HepG2 (cell line): Measurements from ENCODE around the gene RASA2. TPM values are rescaled to one million over a fixed set of nuclear protein-coding genes. Genes with fewer than 3 reads are reported as not detected.
A peak's percentile ranks its signal among the peaks of the same experiment; 100 is the strongest.

Experiments
- ARHGAP35 ChIP-seq: sonication (generic); formaldehyde crosslinking; IDR thresholded peaks from 2 replicates; pipeline ENCODE4 v1.9.0; 2022; ENCODE audit warnings: mild to moderate bottlenecking, inconsistent platforms, moderate library complexity, missing genetic modification reagents, borderline replicate concordance
- ELF1 ChIP-seq: sonication (generic); formaldehyde crosslinking; IDR thresholded peaks from 2 replicates; pipeline ENCODE4 v1.4.0; 2020; ENCODE audit warnings: missing genetic modification reagents
- EP300 ChIP-seq, 3 experiments: sonication (generic) in 1 of 3; formaldehyde crosslinking in 1 of 3; IDR thresholded peaks; 2 replicates each; pipeline versions ENCODE4 v1.5.1 to v1.6.1; 2011 to 2020; ENCODE audit warnings: low read depth in 2 of 3, low read length in 2 of 3, borderline replicate concordance in 1 of 3, improper control_type of control experiment in 1 of 3, mild to moderate bottlenecking in 1 of 3, missing genetic modification reagents in 1 of 3, moderate library complexity in 1 of 3
- FOSL1 ChIP-seq: sonication (generic); formaldehyde crosslinking; IDR thresholded peaks from 2 replicates; pipeline ENCODE4 v1.9.0; 2021; ENCODE audit warnings: missing genetic modification reagents, borderline replicate concordance
- HOXA5 ChIP-seq: sonication (generic); formaldehyde crosslinking; IDR thresholded peaks from 2 replicates; pipeline ENCODE4 v1.4.0; 2020; ENCODE audit warnings: missing genetic modification reagents
- IKZF4 ChIP-seq: sonication (generic); formaldehyde crosslinking; IDR thresholded peaks from 2 replicates; pipeline ENCODE4 v1.5.1; 2020; ENCODE audit warnings: borderline replicate concordance, mild to moderate bottlenecking, low read depth, missing genetic modification reagents; ENCODE audit errors: not compliant biosample characterization
- MIXL1 ChIP-seq: IDR thresholded peaks from 2 replicates; pipeline ENCODE4 v1.6.1; 2016
- MTA3 ChIP-seq: sonication (generic); formaldehyde crosslinking; IDR thresholded peaks from 2 replicates; pipeline ENCODE4 v1.4.0; 2020; ENCODE audit warnings: missing genetic modification reagents
- MTF1 ChIP-seq: sonication (generic); formaldehyde crosslinking; IDR thresholded peaks from 2 replicates; pipeline ENCODE4 v1.5.0; 2020; ENCODE audit warnings: missing genetic modification reagents
- NR1H2 ChIP-seq: sonication (generic); formaldehyde crosslinking; IDR thresholded peaks from 2 replicates; pipeline ENCODE4 v1.8.1; 2022; ENCODE audit warnings: low read depth, missing genetic modification reagents, borderline replicate concordance
- NR2F6 ChIP-seq, 2 experiments: IDR thresholded peaks; 2 replicates each; pipeline ENCODE4 v1.6.1; 2016; ENCODE audit warnings: antibody characterized with exemption in 1 of 2, mild to moderate bottlenecking in 1 of 2
- POLR2AphosphoS5 ChIP-seq: IDR thresholded peaks from 2 replicates; pipeline ENCODE4 v1.6.1; 2012; ENCODE audit warnings: low read depth, low read length
- XRCC5 ChIP-seq: fragments of 200-400 bp; formaldehyde crosslinking; optimal IDR thresholded peaks from 2 replicates; pipeline ENCODE3; 2017; ENCODE audit warnings: mild to moderate bottlenecking, low read length
- ZEB1 ChIP-seq: IDR thresholded peaks from 2 replicates; pipeline ENCODE4 v1.6.1; 2012; ENCODE audit warnings: mild to moderate bottlenecking, low read depth, inconsistent platforms; ENCODE audit not compliant: insufficient replicate concordance
- ZKSCAN8 ChIP-seq: IDR thresholded peaks from 2 replicates; pipeline ENCODE4 v1.6.1; 2016; ENCODE audit warnings: borderline replicate concordance, missing genetic modification reagents, missing compliant biosample characterization
- ZMAT3 ChIP-seq: sonication (generic); formaldehyde crosslinking; conservative IDR thresholded peaks from 2 replicates; pipeline ENCODE4 v1.7.0; 2021; ENCODE audit warnings: missing genetic modification reagents
- ZNF225 ChIP-seq: sonication (generic); formaldehyde crosslinking; IDR thresholded peaks from 2 replicates; pipeline ENCODE4 v1.4.0; 2020; ENCODE audit warnings: mild to moderate bottlenecking, missing genetic modification reagents
- ZNF317 ChIP-seq: sonication (generic); formaldehyde crosslinking; IDR thresholded peaks from 2 replicates; pipeline ENCODE4 v1.5.0; 2020; ENCODE audit warnings: mild to moderate bottlenecking, missing genetic modification reagents
- ZNF33B ChIP-seq: sonication (generic); formaldehyde crosslinking; IDR thresholded peaks from 2 replicates; pipeline ENCODE4 v1.5.1; 2020; ENCODE audit warnings: mild to moderate bottlenecking, missing genetic modification reagents
- ZNF558 ChIP-seq: sonication (generic); formaldehyde crosslinking; IDR thresholded peaks from 2 replicates; pipeline ENCODE4 v1.9.0; 2022; ENCODE audit warnings: mild to moderate bottlenecking, missing genetic modification reagents, borderline replicate concordance
- ZNF607 ChIP-seq: sonication (generic); formaldehyde crosslinking; IDR thresholded peaks from 2 replicates; pipeline ENCODE4 v1.5.1; 2020; ENCODE audit warnings: missing genetic modification reagents, mild to moderate bottlenecking, borderline replicate concordance
- ZNF615 ChIP-seq: sonication (generic); formaldehyde crosslinking; IDR thresholded peaks from 2 replicates; pipeline ENCODE4 v1.5.0; 2020; ENCODE audit warnings: mild to moderate bottlenecking, missing genetic modification reagents, borderline replicate concordance
- ZNF7 ChIP-seq: IDR thresholded peaks from 2 replicates; pipeline ENCODE4 v1.6.1; 2016; ENCODE audit warnings: missing biosample characterization, missing genetic modification reagents
- polyA plus RNA-seq, 8 experiments: library from polyadenylated mRNA; depleted of rRNA in 3 of 8; stranded (reverse) in 7 of 8; unstranded in 1 of 8; fragments of >200 nt; fragmentation: Illumina TruSeq in 4 of 8; extraction: Trizol in 4 of 8; gene quantifications; 2 replicates each; pipeline versions ENCODE4 v1.2.1 to v1.2.3, GENCODE V29; 2011 to 2016; ENCODE audit warnings: low read depth in 4 of 8, missing spikeins in 1 of 8, mixed read lengths in 1 of 8; ENCODE audit not compliant: insufficient read depth in 1 of 8
- total RNA-seq, 5 experiments: library from RNA; depleted of rRNA; stranded (reverse); fragments of >200 nt; fragmentation: Illumina TruSeq; extraction: Trizol; gene quantifications; 2 replicates each; pipeline ENCODE4 v1.2.3, GENCODE V29; 2016; ENCODE audit warnings: low read depth in 1 of 5
- TF ChIP-seq, protein P1 (sequence below): sonication (generic); formaldehyde crosslinking; IDR thresholded peaks from 2 replicates; pipeline ENCODE4 v1.8.1; 2023; ENCODE audit warnings: mild to moderate bottlenecking, missing genetic modification reagents, borderline replicate concordance
- TF ChIP-seq, protein P2 (sequence below): sonication (generic); formaldehyde crosslinking; IDR thresholded peaks from 2 replicates; pipeline ENCODE4 v1.5.0; 2020; ENCODE audit warnings: mild to moderate bottlenecking, low read depth, missing genetic modification reagents, borderline replicate concordance
- TF ChIP-seq, protein P3 (sequence below): sonication (generic); IDR thresholded peaks from 2 replicates; pipeline ENCODE4 v1.6.1; 2016; ENCODE audit warnings: low read depth, borderline replicate concordance
- TF ChIP-seq, protein P4 (sequence below): sonication (generic); formaldehyde crosslinking; conservative IDR thresholded peaks from 2 replicates; pipeline ENCODE4 v1.4.0; 2020; ENCODE audit warnings: missing genetic modification reagents

The RASA2 gene
- total and polyA plus RNA-seq, 2 of the 13 experiments (the other 11 are each of a cell fraction or from before 2014, with no cell fraction given): 5.4 to 8.5 TPM

DNA sequence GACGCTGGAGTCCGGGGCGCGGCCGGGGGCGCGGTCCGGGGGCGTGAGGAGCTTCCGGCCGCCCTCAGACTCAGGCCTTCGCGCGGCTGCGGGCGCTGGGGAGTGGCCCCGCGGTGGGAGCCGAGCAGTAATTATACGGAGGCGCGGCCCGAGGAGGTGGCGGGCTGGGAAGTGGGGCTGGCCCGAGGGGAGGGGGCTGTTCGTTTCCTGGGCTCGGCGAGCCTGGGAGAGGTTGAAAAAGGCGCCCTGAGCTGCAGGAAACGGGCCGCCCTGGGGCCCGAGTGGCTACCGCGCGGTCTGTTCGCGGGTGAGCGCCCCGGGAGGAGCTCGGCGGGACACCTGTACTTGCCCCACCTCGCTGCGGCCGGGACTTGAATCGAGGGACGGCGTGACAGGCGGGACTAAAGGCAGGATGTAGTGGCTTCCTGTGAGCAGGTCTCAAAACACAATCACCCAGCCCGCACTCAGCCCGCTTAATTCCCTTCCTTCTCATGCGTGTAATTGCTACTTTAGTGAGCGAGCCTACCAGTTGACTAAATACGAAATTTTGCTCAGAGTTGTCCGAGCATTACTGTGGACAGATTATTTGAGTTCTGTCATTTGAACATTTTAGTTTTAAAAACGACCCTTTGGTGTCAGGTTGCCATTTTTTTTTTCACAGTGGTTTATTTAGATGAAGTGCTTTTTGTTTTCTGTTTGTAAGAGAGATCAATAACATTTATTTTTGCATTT lies 860 bp downstream of the RASA2 start (continued):
- 0 out of 4 replicates have a peak, but pooled peaks of 1 of the 2 experiments have one; percentile 2 for TF ChIP-seq EP300 (IDR thresholded peaks at IDR 0.05; ENCODE audit: low read depth in 2 of 2, low read length in 2 of 2)
- no peak for TF ChIP-seq EP300 (CRISPR knock-in tag; IDR thresholded peaks at IDR 0.05; ENCODE audit: borderline replicate concordance)
- TF ChIP-seq, protein P1, sequence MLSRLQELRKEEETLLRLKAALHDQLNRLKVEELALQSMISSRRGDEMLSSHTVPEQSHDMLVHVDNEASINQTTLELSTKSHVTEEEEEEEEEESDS (CRISPR knock-in tag): no peak
- no peak for TF ChIP-seq ZKSCAN8 (CRISPR knock-in tag)
- no peak for TF ChIP-seq ZNF33B (CRISPR knock-in tag)
- TF ChIP-seq IKZF4: no peak
- TF ChIP-seq, protein P2, sequence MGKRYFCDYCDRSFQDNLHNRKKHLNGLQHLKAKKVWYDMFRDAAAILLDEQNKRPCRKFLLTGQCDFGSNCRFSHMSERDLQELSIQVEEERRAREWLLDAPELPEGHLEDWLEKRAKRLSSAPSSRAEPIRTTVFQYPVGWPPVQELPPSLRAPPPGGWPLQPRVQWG (CRISPR knock-in tag): no peak
- 0 out of 2 replicates have a peak, but pooled peaks have one; percentile 12 for TF ChIP-seq ZNF558 (CRISPR knock-in tag)
- no peak for TF ChIP-seq ZNF607
- no peak for TF ChIP-seq ZNF7 (CRISPR knock-in tag)
- TF ChIP-seq MTA3 (CRISPR knock-in tag): no peak
- TF ChIP-seq, protein P3, sequence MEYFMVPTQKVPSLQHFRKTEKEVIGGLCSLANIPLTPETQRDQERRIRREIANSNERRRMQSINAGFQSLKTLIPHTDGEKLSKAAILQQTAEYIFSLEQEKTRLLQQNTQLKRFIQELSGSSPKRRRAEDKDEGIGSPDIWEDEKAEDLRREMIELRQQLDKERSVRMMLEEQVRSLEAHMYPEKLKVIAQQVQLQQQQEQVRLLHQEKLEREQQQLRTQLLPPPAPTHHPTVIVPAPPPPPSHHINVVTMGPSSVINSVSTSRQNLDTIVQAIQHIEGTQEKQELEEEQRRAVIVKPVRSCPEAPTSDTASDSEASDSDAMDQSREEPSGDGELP: peak; percentile 21; the same call in 1 of the 2 replicates
- TF ChIP-seq ZEB1: no peak
- TF ChIP-seq POLR2AphosphoS5: no peak
- TF ChIP-seq NR1H2 (CRISPR knock-in tag): no peak
- TF ChIP-seq XRCC5: peak; percentile 19
- TF ChIP-seq ARHGAP35: no peak; the same call in 1 of the 2 replicates
- TF ChIP-seq NR2F6 (IDR thresholded peaks at IDR 0.05): no peak
- TF ChIP-seq NR2F6 (CRISPR knock-in tag; IDR thresholded peaks at IDR 0.05): no peak
- no peak for TF ChIP-seq MTF1
- TF ChIP-seq ZNF225 (CRISPR knock-in tag): no peak
- no peak for TF ChIP-seq FOSL1 (CRISPR knock-in tag)
- TF ChIP-seq MIXL1 (CRISPR knock-in tag): no peak
- TF ChIP-seq ZMAT3 (CRISPR knock-in tag): no peak
- TF ChIP-seq, protein P4, sequence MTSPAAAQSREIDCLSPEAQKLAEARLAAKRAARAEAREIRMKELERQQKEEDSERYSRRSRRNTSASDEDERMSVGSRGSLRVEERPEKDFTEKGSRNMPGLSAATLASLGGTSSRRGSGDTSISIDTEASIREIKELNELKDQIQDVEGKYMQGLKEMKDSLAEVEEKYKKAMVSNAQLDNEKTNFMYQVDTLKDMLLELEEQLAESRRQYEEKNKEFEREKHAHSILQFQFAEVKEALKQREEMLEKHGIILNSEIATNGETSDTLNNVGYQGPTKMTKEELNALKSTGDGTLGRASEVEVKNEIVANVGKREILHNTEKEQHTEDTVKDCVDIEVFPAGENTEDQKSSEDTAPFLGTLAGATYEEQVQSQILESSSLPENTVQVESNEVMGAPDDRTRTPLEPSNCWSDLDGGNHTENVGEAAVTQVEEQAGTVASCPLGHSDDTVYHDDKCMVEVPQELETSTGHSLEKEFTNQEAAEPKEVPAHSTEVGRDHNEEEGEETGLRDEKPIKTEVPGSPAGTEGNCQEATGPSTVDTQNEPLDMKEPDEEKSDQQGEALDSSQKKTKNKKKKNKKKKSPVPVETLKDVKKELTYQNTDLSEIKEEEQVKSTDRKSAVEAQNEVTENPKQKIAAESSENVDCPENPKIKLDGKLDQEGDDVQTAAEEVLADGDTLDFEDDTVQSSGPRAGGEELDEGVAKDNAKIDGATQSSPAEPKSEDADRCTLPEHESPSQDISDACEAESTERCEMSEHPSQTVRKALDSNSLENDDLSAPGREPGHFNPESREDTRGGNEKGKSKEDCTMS (CRISPR knock-in tag): no peak
- peak; percentile 71; the same call in 1 of the 2 replicates for TF ChIP-seq HOXA5 (CRISPR knock-in tag)
- TF ChIP-seq ZNF615 (CRISPR knock-in tag): no peak
- 0 out of 2 replicates have a peak, but pooled peaks have one; percentile 40 for TF ChIP-seq ZNF317
- TF ChIP-seq ELF1: peak; percentile 37; the same call in 1 of the 2 replicates
